ENCODE measurements around the gene SYNJ1.

SYNJ1 gene

GRCh38 chr21:32735524-32735923 lies 7.7 kb upstream of the SYNJ1 start:
- no peak for DNase-seq (ENCODE audit: low spot score)
- Histone ChIP-seq H3K27ac (no peak overlapping the region), H3K4me3 (no peak overlapping the region)
- no peak for TF ChIP-seq CTCF (IDR thresholded peaks at IDR 0.05)

GRCh38 chr21:32733990-32734613 lies 6.3 kb upstream of the SYNJ1 start:
- DNase-seq (ENCODE audit: low spot score), result no peak
- H3K27ac ChIP-seq, result no peak overlapping the region
- TF ChIP-seq CTCF (IDR thresholded peaks at IDR 0.05), result no peak

GRCh38 chr21:32733356-32733755 lies 5.5 kb upstream of the SYNJ1 start:
- no peak overlapping the region for H3K27ac ChIP-seq
- DNase-seq (ENCODE audit: low spot score), result no peak
- H3K4me3 ChIP-seq, result no peak overlapping the region
- no peak for TF ChIP-seq CTCF (IDR thresholded peaks at IDR 0.05)

More at GRCh38 chr21:32733990-32734613, 6.3 kb upstream of the SYNJ1 start:
- H3K4me3 ChIP-seq, result no peak overlapping the region

GRCh38 chr21:32732544-32732943 lies 4.7 kb upstream of the SYNJ1 start:
- H3K27ac ChIP-seq, result no peak overlapping the region
- DNase-seq (ENCODE audit: low spot score), result no peak
- no peak overlapping the region for H3K4me3 ChIP-seq
- no peak for TF ChIP-seq CTCF (IDR thresholded peaks at IDR 0.05)

GRCh38 chr21:32728848-32729247 lies 1.0 kb upstream of the SYNJ1 start:
- TF ChIP-seq CTCF (IDR thresholded peaks at IDR 0.05), result no peak
- no peak overlapping the region for H3K27ac ChIP-seq
- no peak for DNase-seq (ENCODE audit: low spot score)
- H3K4me3 ChIP-seq, result peak overlapping the region; percentile 99

- TF ChIP-seq CTCF (IDR thresholded peaks at IDR 0.05), result no peak
- peak overlapping the region; percentile 82 to 98 for H3K27ac ChIP-seq
- DNase-seq (ENCODE audit: low spot score), result no peak
- peak overlapping the region; percentile 99 for H3K4me3 ChIP-seq
Observed at GRCh38 chr21:32728456-32728839, 635 bp upstream of the SYNJ1 start.

- Histone ChIP-seq H3K4me3 (peak overlapping the region; percentile 99), H3K27ac (peak overlapping the region; percentile 82 to 98)
- TF ChIP-seq CTCF (IDR thresholded peaks at IDR 0.05), result no peak
- DNase-seq (ENCODE audit: low spot score), result peak; percentile 75
Observed at GRCh38 chr21:32726839-32727686, 750 bp downstream of the SYNJ1 start.

Measured in coronary artery (tissue), 2 donors.